Activated naive CD4-positive, alpha-beta T cell treated with anti-CD3 and anti-CD28 coated beads, Interleukin-2, amount 50 U/mL, for 72 hours (primary cell): ENCODE results near the gene PIP4P1. TPM values are rescaled to one million over a fixed set of nuclear protein-coding genes. Genes with fewer than 3 reads are reported as not detected.
"Not testable (repeated sequence)": the region's sequence is repeated elsewhere in the genome, so short reads cannot be mapped to it uniquely, and the experiment has no call there.

Experiments
- ATAC-seq, 2 donors: fragments of 150-1000 bp; cut with Tn5 transposase; 2 replicates each; pipeline ENCODE4 v1.10.0; 2021; ENCODE audit warnings: mild to moderate bottlenecking in 2 of 2, moderate library complexity in 2 of 2
- DNase-seq, 2 donors: peaks; one replicate each; pipeline ENCODE4 v3.0.0; 2021 to 2022; ENCODE audit warnings: low spot score in 2 of 2
- H3K27ac Mint-ChIP-seq, 2 donors: one replicate each; pipeline ENCODE4 v1.8.0; 2022; ENCODE audit warnings: mild to moderate bottlenecking in 2 of 2, mixed read lengths in 2 of 2
- H3K36me3 Mint-ChIP-seq, 2 donors: one replicate each; pipeline ENCODE4 v1.8.0; 2022; ENCODE audit warnings: mixed read lengths in 2 of 2
- H3K9me3 Mint-ChIP-seq, 2 donors: one replicate each; pipeline ENCODE4 v1.8.0; 2022; ENCODE audit warnings: mixed read lengths in 2 of 2
- total RNA-seq, 2 donors: library from RNA; stranded (reverse); gene quantifications; one replicate each; pipeline ENCODE4 v1.2.3, GENCODE V29; 2022

PIP4P1 gene
- 10 to 100 TPM; 29.1 to 90.2 TPM for total RNA-seq

DNA sequence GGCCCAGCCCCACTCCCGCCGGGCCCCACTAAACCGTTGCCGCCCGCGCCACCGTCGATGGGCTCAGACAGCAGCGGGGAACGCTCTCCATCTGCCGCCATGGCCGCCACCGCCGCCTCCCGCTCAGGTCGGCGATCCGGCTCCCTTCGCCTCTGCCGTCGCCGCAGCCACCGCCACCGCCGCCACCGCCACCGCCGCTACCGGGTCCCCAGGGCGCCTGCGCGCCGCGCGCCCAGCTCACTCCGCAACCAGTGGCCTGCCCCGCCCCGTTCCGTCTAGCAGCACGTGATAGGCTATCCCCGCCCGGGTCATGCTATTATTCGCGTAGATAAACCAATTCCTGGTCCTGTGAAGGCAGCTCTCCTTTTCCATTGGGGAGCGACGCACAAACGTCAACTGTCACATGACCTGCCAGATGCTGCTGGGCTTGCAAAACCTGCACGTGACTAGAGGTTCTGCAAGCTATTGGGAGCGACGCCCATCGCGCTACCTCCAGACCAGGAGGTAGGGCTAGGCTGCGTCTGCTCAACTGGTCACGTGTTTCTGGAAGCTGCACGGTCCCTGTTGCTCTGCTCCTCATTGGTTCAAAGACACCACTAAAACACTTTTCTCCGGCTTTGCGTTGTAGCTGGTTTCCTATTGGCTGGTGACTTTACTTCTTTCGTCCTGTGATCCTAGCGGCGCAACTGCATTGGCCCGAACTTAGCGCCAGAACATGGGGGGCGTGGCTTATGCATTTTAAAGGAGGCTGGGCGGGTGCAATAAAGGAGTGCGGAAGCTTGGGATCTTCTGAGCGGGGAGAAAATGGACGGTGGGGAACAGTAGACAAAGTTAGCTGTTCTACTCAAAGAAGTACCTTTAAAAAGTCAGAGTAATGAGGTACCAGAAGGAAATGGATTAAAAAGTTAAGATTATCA is at the start of gene PIP4P1:
TSS of gene PIP4P1 (minus strand) at position 210 of the 917 bp plus-strand sequence. CDS start at position 101, 109 bp downstream.
- DNase-seq (peak; percentile 94 to 99), ATAC-seq (peak; percentile 93 to 95)
- H3K9me3 Mint-ChIP-seq: no peaks in the 10 kb centered on the region
- peaks cover 15 to 18% of the 10 kb centered on the region in 2 donors for H3K36me3 Mint-ChIP-seq
- peak within 1 kb of the TSS; percentile 92 to 98 for H3K27ac Mint-ChIP-seq

DNA sequence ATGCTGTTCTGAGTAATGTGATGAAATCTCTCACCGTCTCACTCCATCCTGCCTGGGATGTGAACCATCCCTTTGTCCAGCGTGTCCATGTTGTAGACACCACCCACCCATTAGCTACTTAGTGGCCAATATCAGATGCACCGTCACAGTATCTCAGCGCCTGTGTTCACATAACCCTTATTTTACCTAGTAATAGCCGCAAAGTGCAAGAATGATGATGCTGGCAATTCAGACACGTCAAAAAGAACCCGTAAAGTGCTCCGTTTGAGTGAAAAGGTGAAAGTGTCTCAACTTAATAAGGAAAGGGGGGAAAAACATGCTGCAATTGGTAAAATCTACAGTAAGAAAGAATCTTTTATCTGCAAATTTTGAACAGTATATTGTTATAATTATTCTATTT is 47.1 kb upstream of the PIP4P1 start:
- no peaks in the 10 kb centered on the region for H3K36me3 Mint-ChIP-seq
- DNase-seq (no peak), ATAC-seq (no peak)
- H3K27ac Mint-ChIP-seq: no peak overlapping the region
- H3K9me3 Mint-ChIP-seq: no peaks in the 10 kb centered on the region

GRCh38 chr14:20507537-20507936 is 46.3 kb upstream of the PIP4P1 start:
- not testable (repeated sequence) for H3K36me3 Mint-ChIP-seq, DNase-seq, ATAC-seq, H3K27ac Mint-ChIP-seq, H3K9me3 Mint-ChIP-seq

DNA sequence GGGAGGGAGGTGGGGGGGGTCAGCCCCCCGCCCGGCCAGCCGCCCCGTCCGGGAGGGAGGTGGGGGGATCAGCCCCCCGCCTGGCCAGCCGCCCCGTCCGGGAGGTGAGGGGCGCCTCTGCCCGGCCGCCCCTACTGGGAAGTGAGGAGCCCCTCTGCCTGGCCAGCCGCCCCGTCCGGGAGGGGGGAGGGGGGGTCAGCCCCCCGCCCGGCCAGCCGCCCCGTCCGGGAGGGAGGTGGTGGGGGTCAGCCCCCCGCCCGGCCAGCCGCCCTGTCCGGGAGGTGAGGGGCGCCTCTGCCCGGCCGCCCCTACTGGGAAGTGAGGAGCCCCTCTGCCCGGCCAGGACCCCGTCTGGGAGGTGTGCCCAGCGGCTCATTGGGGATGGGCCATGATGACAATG is 45.5 kb upstream of the PIP4P1 start:
- DNase-seq, H3K9me3 Mint-ChIP-seq, ATAC-seq, H3K36me3 Mint-ChIP-seq, H3K27ac Mint-ChIP-seq: not testable (repeated sequence)

- H3K9me3 Mint-ChIP-seq, DNase-seq, H3K36me3 Mint-ChIP-seq, ATAC-seq, H3K27ac Mint-ChIP-seq: not testable (repeated sequence)
These were observed 45.0 kb upstream of the PIP4P1 start for GRCh38 chr14:20506276-20506675.

GRCh38 chr14:20503898-20504297 is 42.7 kb upstream of the PIP4P1 start:
- DNase-seq (no peak), ATAC-seq (no peak)
- Mint-ChIP-seq H3K36me3 (no peaks in the 10 kb centered on the region), H3K9me3 (no peaks in the 10 kb centered on the region), H3K27ac (no peak overlapping the region)

DNA sequence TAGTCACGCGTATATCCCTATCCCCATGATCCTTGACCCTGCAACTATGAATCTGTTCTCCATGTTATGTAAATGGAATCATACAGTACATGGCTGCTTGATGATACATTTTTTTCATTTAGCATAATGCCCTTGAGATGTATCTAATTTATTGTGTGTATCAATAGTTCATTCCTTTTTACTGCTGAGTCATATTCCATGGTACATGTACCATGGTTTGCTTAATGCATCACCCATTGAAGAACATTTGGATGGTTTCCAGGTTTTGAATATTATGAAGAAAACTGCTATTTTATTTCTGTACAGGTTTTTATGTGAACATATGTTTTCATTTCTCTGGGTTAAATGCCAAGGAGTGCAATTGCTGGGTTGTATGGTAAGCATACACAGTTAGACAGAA is 40.1 kb upstream of the PIP4P1 start:
- DNase-seq (no peak), ATAC-seq (no peak)
- Mint-ChIP-seq H3K9me3 (no peaks in the 10 kb centered on the region), H3K27ac (no peak overlapping the region), H3K36me3 (no peaks in the 10 kb centered on the region)

DNA sequence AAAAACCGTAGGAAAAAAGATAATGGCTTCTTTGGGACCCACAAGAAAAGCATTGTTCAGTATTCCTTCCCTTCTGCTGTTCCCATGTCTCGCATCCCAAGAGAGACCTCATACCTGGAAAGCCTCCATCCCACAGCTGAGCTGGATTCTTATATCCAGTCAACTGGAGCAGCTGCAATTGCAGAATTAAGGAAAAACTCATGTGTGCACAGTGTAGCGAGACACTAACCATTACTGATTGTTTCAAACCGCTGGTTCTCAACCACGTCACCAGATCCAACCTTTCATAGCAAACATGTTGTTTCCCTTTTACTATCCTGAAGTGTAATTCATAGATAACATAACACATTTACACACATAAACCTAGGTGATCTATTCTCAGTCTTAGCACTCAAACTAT is 38.6 kb upstream of the PIP4P1 start:
- Mint-ChIP-seq H3K27ac (no peak overlapping the region), H3K9me3 (peaks cover 0 to 6% of the 10 kb centered on the region in 2 donors), H3K36me3 (peaks cover 0 to 7% of the 10 kb centered on the region in 2 donors)
- ATAC-seq (no peak), DNase-seq (no peak)

DNA sequence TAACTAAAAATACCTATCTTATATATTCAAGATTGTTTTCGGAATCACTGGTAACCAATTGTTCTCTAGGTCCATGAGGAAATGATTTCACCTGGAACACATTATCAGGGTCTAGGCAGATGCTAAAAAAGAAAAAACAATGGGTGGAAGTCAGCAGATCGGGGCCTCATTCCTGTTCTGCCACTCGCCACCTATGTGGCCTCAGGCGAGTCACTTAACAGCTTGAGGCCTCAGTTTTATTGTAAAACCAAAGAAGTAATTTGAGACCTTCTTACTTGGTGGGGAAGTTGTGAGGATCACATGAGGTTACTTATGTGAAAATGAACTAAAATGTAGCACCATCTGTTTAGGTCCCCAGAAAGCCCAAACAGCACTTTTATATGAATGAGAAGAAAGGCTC is 37.9 kb upstream of the PIP4P1 start:
- Mint-ChIP-seq H3K36me3 (peaks cover 0 to 7% of the 10 kb centered on the region in 2 donors), H3K27ac (peak overlapping the region in 1 of 2 donors; percentile 7), H3K9me3 (peaks cover 0 to 6% of the 10 kb centered on the region in 2 donors)
- DNase-seq (no peak), ATAC-seq (peak in 1 of 2 donors; percentile 58)

DNA sequence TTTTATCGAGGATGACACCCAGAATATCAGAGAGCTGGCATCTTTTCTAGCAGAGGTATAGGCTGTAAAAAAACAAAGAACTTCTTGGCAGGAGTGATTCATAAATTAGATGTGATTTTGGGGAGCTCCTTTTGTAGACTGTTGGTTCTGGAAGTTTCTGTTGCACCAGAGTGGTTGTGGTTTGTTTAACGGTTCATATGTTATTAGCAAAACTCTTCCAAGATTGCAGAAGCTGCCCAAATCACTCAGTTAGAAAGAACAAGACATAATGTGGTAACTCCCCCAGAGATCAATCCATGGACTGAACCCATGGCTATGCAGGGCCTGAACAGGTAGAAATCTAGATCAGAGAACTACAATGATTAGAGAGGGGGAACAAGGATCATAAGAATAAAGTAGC is 37.4 kb upstream of the PIP4P1 start:
- Mint-ChIP-seq H3K9me3 (peaks cover 0 to 6% of the 10 kb centered on the region in 2 donors), H3K27ac (peak overlapping the region; percentile 7 to 57), H3K36me3 (peaks cover 0 to 7% of the 10 kb centered on the region in 2 donors)
- peak in 1 of 2 donors; percentile 42 for ATAC-seq
- no peak for DNase-seq

- Mint-ChIP-seq H3K36me3 (peaks cover 0 to 7% of the 10 kb centered on the region in 2 donors), H3K27ac (peak overlapping the region in 1 of 2 donors; percentile 50), H3K9me3 (peaks cover 4 to 6% of the 10 kb centered on the region in 2 donors)
- peak; percentile 74 to 94 for ATAC-seq
- no peak for DNase-seq
These were observed 33.9 kb upstream of the PIP4P1 start for GRCh38 chr14:20494935-20495766.

DNA sequence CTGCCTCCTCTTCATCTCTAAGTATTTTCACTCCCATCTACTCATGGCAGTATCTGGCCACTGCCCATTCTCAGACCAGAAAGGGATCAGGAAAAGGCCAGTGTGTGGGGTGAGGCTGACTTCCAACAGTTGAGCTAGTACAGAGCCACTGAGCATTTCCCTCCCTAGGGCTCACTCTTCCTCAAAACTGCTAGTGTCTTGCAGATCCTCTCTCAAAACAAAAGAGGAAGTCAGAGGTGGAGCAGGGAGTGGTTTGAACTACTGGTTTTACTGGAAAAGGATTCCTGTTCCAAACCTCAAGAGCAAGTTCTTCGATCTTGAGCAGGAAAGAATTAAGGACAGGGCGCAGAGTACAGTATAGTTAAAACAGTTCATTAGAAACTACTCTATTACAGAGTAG is 32.4 kb upstream of the PIP4P1 start:
- ATAC-seq (no peak), DNase-seq (no peak)
- H3K27ac Mint-ChIP-seq: no peak overlapping the region
- peaks cover 0 to 7% of the 10 kb centered on the region in 2 donors for H3K36me3 Mint-ChIP-seq
- H3K9me3 Mint-ChIP-seq: peaks cover 4 to 6% of the 10 kb centered on the region in 2 donors

DNA sequence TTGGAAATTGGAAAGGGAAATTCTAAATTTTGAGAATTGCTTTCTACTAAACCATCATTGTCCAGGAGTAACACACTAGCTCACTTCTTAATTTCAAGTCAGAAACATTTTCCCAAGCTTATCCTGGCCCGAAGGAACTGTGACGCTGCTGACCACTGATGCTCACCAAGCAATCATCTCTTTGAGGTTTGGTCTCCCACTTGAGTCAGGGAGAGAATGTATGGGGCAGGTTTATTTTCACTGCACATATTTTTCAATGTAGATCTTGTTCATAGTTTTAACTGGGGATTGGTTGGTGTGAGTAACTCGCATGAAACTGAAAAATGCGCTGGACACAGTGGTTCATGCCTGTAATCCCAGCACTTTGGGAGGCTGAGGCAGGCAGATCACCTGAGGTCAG is 31.3 kb upstream of the PIP4P1 start:
- Mint-ChIP-seq H3K9me3 (peaks cover 4 to 6% of the 10 kb centered on the region in 2 donors), H3K27ac (no peak overlapping the region), H3K36me3 (peaks cover 0 to 7% of the 10 kb centered on the region in 2 donors)
- no peak for ATAC-seq
- no peak for DNase-seq

GRCh38 chr14:20490563-20490962 is 29.3 kb upstream of the PIP4P1 start:
- Mint-ChIP-seq H3K27ac (peak overlapping the region in 1 of 2 donors; percentile 58), H3K9me3 (peaks cover under 1 to 4% of the 10 kb centered on the region in 2 donors), H3K36me3 (no peaks in the 10 kb centered on the region)
- no peak for DNase-seq
- ATAC-seq: no peak

- ATAC-seq: peak; percentile 26 to 63
- Mint-ChIP-seq H3K9me3 (peaks cover 4 to 5% of the 10 kb centered on the region in 2 donors), H3K27ac (peak overlapping the region in 1 of 2 donors; percentile 58), H3K36me3 (no peaks in the 10 kb centered on the region)
- DNase-seq: no peak
These were observed 28.1 kb upstream of the PIP4P1 start for GRCh38 chr14:20489093-20489994.

DNA sequence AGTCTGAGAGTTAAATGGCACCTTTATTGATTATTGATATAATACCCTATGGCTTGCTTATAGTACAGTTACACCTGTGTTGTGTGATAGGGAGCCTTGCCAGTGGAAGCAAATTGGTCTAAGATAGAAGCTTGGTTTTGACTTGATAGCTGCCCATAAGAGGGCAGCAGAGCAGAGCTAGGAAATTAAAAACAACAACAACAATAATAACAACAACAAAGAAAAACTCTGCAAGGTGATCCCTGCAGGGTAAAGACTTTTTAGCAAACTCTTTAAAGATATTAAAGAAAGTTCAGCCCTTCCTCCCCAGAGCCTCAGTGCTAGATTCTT is 26.1 kb upstream of the PIP4P1 start:
- DNase-seq (no peak), ATAC-seq (no peak)
- no peaks in the 10 kb centered on the region for H3K36me3 Mint-ChIP-seq
- H3K9me3 Mint-ChIP-seq: peaks cover 4 to 5% of the 10 kb centered on the region in 2 donors
- H3K27ac Mint-ChIP-seq: peak overlapping the region in 1 of 2 donors; percentile 33
